HG03159 (cell line): ENCODE results near the gene FAM221B.

Experiments used
- ATAC-seq: cut with Tn5 transposase; IDR thresholded peaks from one replicate; pipeline ENCODE4 v1.9.1; 2021; ENCODE audit warnings: mild to moderate bottlenecking, moderate library complexity; ENCODE audit not compliant: unreplicated experiment

The FAM221B gene

DNA sequence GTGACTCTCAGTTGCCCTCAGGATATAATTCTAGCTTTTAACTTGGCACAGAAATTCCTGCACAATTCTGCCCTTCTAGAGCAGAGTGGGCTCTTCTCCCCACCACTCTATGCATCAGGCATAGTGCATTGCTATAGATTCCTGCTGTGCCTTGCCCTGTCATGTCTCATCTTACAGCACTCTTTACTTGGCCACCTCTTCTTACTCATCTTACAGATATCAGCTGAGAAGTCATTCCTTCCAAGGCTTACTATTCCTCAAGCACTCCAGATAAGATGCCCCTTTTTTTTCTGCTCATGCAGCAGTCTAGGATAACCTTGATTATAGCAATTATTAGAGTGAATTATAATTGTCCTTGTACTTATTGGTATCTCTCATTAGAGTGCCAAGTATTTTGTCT lies 5.6 kb downstream of the FAM221B start:
- ATAC-seq = no peak

DNA sequence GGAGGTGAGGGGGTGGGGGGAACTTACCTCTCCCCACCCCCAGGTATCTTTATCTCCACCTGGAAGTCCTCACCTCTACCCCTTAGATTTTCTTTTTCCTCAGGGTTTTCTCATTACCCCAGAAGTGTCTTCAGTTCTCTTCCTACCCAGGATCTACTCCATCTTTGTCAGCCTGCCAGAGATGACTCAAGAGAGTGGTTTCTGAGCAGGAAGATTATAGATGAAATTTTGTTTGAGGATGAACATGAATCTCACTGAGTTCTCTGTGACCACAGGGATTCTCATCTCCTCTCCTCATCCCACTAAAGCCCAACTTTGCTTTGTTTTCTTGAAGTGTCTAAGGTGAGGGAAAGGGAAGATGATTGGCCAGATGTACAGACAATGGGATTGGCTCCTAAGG lies 8.5 kb downstream of the FAM221B start:
- no peak for ATAC-seq

DNA sequence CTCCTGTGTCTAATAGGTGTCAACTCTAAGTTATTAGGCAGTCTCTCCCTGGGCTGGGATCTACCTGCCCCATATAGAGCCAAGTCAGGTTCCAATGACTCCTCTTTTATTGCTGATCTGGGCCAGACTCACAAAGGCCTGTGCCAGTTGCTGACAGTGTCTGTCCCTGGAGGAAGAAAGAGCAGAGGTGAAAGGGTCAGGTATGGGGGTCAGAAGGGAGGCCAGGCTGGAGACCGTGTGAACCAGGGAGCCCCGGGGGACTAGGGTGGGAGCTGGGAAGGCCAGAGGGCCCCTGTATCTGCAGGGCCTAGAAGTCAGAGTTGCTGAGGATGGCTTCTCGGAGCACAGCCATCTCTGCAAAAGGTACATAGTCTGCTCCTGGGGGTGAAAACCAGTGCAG lies 10.2 kb downstream of the FAM221B start:
- no peak for ATAC-seq

DNA sequence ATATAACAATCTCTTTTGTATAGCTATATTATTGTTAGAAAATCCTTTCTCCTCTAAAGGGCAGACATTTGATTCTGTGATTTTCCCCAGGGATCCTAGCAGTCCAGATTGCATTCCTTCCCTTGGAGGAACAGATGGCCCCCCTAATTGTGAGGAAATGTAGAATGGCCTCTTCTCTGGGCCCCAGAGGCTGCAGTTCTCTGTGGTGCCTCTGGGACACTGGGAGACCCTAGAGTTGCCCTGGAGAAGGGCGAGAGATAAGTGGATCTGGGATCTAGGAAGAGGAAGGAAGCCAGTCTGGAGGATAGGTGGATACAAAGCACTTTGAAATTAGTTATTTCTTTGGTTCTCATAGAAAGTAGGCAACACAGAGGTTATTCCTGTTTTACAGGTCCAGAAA lies 11.8 kb downstream of the FAM221B start:
- no peak for ATAC-seq

DNA sequence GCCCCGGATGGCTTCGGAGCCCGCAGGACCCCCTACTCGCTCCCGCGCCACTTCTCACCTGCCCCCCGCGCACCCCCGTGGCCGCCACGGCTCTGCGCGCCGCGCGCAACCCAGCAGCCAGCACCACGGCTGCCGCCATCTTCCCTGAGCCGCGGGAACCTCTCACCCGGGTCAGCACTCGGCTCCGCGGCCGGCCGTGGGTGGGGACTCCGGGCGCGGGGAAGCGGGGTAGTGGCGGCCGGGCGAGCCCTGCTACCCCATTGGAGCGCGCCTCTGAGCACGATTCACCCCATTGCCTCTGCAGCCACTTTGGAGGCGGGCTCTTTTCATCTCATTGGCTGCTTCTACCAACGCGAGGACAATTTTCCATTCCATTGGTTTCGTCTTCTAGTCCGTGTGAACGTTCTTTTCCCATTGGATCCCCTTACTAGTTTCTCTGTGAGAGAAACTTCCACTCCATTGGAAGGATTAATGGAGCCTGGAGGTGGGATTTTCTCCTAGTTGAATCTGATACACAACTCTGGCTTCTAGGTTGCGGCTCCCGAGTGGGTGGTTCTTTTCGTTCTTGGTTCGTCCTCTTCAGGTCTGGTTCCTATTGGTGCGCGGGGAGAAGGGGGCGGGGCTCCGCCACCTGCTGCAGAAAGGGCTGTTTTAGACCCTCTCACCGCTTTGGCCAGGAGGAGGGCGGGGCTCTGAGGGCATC lies 13.5 kb downstream of the FAM221B start, which contains the start of gene HINT2:
Gene HINT2, minus strand, starts transcription at position 202 of the 703 bp plus-strand sequence. Its CDS starts 63 bp downstream, at position 139.
- ATAC-seq = peak; percentile 67

DNA sequence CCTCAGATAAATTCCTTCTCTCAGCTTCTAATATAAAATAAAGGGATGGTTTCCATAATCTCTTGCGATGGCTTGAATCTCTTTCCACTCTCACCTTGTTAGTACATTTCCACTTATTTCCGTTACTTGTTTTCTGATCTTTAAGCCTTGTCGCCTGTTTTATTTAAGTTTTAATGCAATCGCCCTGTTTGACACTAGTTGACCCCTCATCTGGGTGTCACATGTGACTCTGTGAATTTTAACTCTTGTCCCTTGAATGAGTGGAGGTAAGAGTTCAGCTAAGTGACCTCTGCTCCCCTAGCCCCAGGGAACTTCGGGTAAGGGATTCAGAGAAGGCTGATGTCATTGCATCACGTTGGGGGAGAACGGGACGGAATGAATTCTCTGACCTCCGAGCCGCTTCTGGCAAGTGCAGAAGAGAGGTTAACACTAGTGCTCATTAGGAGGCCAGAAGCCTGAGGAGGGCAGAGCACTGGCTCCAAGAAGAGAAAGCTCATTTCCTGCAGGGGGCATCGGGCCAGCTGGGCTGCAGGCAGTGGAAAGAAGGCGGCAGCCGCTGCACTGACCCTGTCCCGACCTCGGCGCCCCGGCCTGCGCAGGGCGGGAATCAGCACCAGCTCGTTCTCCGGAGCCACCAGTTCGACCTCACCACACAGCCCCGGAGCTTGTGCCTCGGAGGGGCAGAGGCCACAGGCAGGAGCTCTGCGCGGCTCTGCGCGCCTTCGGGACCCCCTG lies 14.3 kb downstream of the FAM221B start:
- peak; percentile 29 for ATAC-seq

DNA sequence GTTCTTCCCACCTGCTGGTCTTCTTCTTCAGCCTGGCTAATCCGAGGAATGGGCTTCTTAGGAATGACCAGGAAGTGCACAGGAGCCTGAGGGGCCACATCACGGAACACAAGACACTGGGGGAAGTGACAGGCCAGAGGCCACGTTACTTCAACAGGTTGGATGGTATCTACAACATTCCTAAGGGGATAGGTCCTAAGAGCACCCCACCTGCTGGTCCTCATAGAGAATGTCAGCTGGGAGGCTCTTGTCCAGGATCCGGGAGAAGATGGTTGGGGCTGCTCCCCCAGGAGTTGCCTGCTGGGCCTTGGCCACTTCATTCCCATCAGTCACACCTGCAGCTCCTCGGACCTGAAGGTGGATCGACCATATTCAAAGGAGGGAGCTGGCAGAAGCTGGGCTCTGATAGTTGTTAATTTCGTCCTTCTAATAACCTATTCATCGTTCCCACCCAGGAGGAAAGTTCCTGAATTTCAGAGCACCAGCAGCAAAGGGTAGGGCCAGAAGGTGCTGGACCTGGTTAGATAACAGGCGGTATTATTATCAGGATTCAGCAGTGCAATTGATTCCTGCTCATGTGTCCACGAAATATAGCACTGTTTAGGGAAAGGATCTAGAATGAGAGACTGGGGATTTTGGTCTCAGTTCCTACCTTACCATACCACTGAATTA lies 15.0 kb downstream of the FAM221B start:
- no peak for ATAC-seq

DNA sequence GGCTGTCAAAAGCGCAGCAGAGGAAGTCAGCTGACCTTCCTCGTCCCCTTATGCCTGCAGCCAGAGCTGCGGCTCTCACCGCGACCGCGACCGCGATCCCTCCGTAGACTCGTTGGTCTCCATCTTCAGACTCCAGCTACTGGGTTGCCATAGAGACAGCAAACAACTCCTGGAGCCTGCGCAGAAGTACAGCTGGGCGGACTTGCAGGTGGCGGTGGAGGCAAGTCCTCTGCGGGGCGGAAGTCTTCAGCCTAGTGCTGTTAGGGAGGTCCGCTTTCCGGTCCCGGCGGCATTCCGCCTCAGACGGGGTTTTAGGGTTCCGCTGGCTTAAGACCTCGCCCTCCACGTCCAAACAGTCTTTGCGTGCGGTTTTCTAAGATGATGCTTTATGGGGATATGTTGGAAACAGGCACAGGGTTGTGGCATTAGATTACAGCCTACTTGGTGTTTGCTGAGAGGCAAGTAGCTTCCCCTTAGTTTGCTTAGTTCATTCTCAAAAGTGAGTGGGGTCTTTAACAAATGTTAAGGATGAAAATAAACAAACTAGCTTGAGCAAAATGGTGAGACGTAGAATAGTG lies 16.4 kb downstream of the FAM221B start, which contains the start of gene SPAG8:
Gene SPAG8, minus strand, starts transcription at position 238 of the 578 bp plus-strand sequence. Its CDS starts 115 bp downstream, at position 123.
- peak; percentile 66 for ATAC-seq

DNA sequence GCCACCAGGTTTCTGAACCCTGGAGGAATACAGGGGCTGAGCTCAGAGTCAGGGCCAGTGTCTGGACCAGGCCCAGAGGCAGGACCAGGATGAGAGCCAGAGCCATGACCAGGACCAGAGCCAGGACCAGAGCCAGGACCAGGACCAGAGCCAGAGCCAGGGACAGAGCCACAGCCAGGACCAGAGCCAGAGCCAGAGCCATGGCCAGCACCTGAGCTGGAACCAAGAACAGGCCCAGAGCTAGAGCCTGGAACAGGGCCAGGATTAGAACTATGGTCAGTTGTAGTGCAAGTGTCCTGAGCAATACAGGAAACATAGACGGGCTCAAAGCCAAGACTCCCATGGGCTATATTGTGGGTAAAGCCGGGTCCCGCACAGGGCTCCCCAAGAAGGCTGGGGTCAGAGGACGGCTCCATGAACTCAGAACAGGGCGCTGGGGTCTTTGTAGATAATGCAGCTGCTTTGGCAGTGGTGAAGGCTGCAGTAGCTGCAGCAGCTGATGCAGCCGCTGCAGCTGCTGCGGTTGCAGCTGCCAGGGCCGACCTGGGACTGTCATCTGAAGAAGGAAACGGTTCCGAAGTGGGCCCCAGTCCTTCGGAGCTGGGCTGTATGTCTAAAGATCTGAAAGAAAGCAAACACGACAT lies 17.0 kb downstream of the FAM221B start:
- no peak for ATAC-seq

DNA sequence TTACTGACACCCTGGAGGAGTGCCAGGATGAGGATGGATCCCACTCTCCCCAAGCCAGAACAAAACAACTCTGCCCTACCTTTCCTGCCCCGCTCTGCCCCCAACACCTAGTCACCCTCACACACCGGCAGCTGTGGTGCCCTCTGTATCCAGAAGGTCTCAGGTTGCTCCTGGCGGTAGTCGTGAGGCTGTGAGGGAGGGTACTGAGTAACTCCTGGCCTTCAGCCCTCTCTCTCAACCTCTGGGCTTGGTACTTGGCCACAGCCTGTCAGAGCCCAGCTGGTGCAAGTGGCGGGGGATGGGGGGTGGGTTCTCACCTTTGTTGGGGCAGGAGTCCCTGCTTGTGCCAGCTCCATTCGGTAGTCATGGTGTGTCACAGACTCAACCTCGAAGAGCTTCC lies 18.4 kb downstream of the FAM221B start:
- no peak for ATAC-seq

DNA sequence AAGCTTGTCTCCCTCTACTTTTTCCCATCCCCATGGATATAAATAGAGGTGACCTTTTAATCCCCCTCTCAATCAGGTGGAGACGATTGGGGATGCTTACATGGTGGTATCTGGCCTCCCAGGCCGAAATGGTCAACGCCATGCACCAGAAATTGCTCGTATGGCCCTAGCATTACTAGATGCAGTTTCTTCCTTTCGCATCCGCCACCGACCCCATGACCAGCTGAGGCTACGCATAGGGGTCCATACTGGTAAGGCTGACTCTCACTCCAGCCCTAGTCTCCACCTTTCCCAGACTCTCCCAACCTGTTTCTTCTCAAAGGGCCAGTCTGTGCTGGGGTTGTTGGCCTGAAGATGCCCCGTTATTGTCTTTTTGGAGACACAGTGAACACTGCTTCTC lies 20.1 kb downstream of the FAM221B start:
- no peak for ATAC-seq

DNA sequence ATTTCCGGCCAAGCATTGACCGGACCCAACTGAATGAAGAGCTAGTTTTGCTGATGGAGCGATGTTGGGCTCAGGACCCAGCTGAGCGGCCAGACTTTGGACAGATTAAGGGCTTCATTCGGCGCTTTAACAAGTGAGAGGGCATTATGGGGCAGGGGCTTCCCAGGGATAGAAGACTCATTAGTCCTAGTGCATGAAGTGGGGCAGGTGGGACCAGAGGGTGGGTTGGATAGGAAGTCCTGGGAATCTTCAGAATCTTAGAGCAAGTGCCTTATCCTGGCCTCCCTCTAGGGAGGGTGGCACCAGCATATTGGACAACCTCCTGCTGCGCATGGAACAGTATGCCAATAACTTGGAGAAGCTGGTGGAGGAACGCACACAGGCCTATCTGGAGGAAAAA lies 22.4 kb downstream of the FAM221B start:
- no peak for ATAC-seq

DNA sequence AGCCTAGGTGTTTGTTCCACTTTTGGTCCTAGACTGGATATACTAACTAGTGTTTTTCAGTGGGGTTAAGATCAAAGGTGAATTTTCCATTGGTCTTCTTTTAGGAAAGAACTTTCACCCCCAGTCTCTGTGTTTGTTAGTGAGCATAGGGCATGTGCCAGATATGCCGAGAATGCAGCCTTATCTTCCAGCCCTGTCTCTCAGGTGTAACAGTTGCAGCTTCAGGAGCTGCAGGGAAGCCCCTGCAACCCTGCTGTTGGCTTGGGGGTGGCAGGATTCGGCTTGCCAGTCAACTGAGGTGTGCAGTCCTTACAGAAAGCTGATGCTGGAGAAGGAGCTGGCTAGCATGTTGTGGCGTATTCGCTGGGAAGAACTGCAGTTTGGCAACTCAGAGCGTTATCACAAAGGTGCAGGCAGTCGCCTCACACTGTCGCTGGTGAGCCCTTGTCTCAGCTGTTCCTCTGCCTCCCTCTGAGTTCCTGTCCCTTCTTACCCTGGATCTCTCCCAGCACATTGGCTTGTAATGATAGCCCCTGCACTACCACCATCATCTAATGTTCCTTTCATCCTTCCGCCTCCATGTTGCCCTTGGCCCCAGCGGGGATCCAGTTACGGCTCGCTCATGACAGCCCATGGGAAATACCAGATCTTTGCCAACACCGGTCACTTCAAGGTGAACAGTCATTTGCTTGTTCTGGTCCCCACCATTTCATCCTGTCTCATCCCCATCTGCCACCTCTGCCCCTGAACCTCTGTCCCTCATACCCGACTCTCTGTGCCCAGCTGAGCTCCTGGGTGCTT lies 27.0 kb downstream of the FAM221B start:
- ATAC-seq = no peak

DNA sequence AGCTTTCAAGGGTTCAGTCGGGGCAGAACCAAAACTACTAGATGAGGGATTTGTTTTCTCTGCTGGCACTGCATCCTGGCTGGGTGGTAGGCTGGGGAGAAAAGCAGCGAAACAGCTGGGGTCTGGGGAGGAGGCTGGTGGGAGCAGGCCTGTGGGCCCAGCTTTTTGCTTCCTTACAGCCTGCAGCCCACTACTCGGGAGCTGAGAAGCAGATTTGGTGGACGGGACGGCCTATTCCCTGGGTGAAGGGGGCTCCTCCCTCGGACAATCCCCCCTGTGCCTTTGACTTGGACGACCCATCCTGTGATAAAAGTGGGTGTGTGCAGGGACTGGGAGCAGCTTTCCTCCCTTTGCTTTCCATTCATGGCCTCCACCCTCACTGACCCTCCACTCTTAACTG lies 28.0 kb downstream of the FAM221B start:
- no peak for ATAC-seq

DNA sequence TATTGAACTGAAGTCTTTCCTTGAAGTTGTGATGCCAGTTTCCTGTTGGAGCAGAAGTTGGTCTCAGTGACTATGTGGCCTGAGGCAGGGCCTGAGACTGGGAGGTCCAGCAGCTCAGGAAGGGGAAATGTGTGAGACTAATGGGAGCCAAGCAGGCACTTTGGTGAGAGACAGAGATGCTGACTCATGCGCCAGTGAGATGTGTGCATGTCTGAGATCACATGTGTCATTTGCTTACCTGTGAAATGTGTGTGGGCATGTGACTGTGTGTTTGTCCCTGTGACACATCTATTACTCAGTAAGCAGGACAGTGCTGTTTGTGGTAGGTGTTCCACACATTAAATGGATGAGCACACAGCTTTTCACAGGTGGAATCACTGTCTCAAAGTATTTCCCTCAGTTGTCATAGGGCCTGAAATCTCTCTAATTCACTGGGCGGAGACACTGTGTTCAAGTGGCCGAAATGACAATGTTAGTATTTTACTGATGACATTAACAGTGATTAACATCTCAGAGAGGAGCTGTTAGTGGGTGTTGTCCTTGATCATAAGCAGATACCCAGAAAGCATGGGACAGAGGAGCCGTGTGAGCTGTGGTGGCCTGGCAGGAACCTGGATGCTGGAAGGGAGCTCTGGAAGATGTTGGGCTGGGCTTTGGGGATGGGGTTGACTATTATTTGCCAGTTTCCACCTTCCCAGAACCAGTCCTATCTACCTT lies 29.7 kb downstream of the FAM221B start:
- ATAC-seq = no peak

DNA sequence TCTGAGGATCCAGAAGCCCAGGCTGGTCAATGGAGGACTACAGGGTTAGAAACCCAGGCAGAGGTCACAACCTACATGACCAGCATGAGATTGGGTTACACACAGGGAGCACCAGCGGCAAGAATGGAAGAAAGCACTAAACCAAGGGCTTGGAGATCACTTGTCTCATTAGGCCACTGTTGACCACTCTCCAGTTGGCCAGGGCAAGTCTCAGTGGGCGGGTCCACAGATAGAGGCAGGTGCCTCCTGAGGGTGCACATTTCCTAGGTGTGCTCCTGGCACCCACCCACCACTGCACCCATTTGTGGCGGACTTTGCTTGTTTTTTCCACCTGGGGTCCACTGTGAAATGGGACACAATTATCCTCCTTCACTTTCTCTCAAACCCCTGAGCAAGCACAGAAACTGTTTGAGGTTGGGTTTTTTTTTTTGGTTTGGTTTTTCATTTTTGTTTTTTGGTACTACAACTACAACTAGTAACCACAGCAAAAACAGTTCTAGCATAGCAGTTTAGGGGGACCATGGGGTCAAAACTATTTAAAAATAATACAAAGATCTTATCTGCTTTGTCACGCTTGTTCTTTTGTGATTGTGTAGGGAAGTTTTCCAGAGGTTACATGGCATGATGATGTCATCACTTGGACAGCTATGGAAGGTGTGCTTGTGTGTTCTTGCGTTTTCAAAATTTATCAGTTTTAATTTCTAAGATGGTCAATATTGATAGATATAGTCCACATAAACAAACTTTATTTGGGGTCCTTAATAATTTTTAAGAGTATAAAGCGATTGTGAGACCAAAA lies 31.0 kb downstream of the FAM221B start:
- no peak for ATAC-seq

DNA sequence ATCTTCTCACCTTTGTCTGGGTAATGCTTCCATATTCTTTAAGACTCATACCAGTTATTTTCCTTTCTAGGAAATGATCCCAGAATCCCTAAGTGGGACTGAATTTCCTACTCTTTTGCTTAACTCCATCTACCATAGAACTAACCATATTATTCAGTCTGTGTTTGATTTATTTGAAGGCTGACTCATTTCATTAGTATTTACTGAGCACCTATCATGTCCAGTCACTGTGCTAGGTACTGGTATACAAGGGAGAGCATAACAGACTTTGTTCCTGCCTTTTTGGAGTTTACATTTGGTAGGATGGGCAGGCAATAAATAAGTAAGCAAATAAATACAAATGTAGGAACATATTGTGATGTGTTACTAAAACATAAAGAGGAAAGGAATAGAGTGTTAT lies 32.8 kb downstream of the FAM221B start:
- ATAC-seq = no peak

DNA sequence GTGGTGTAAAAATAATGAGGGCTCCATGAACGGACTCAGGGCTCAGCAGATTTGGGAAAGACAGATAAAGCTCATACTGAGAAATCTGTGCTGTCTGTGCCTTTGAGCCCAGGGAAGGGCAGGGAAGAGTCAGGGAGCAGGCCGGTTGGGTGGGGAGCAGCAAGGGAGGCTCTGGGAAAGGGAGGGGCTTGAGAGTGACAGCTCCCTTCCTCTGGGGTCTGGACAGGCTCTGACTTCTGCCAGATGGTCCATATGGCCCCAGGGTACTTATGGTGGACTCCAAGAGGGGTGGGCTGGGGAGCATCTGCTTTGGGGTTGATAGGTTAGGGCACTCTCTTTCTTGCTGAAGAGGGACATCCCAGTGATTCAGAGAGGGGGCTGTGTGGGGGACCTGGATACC lies 35.1 kb downstream of the FAM221B start:
- ATAC-seq = no peak

DNA sequence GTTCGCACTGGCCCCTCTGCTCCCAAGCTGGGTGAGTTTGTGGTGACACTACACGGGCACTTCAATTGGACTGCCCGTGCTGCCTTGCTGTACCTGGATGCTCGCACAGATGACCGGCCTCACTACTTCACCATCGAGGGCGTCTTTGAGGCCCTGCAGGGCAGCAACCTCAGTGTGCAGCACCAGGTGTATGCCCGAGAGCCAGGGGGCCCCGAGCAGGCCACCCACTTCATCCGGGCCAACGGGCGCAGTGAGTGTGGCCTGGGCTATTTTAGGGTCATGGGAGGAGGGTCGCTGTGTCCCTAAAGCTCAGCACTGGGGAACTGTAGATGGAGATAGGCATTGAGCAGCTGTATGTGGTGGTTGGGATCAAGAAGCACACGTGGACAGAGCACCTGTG lies 35.7 kb downstream of the FAM221B start:
- no peak for ATAC-seq
